ENCODE data around the gene TDRD10.

The TDRD10 gene

GRCh38 chr1:154571244-154571963, 69.4 kb downstream of the TDRD10 start:
- DNase-seq (ENCODE audit: low read depth, low spot score), result no peak
- H3K4me3 ChIP-seq (ENCODE audit: low read length), result no peak overlapping the region

GRCh38 chr1:154571964-154572288, 69.9 kb downstream of the TDRD10 start:
- DNase-seq (ENCODE audit: low read depth, low spot score), result no peak

GRCh38 chr1:154572468-154573167, 70.6 kb downstream of the TDRD10 start:
- no peak for DNase-seq (ENCODE audit: low read depth, low spot score)
- H3K4me3 ChIP-seq (ENCODE audit: low read length), result no peak overlapping the region

More at GRCh38 chr1:154571964-154572288, 69.9 kb downstream of the TDRD10 start:
- H3K4me3 ChIP-seq (ENCODE audit: low read length), result no peak overlapping the region

DNA sequence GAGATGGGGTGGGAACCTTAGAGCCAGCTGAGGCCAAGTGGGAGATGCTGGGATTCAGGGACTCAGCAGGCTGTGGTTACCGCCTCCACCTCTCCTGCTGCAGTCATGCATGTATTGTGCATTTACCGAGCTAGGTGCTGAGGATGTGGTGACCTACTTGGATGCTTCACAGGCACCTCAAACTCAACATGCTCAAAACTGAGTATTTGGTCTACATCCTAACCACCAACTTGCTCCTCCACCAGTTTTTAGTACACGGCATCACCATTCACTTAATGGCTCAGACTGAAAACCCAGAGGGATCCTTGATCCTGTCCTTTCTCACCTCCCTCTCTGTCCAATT, 71.1 kb downstream of the TDRD10 start:
- no peak for DNase-seq (ENCODE audit: low read depth, low spot score)
- no peak overlapping the region for H3K4me3 ChIP-seq (ENCODE audit: low read length)

- no peak overlapping the region for H3K4me3 ChIP-seq (ENCODE audit: low read length)
- no peak for DNase-seq (ENCODE audit: low read depth, low spot score)
These were observed 72.7 kb downstream of the TDRD10 start for GRCh38 chr1:154574716-154575115.

DNA sequence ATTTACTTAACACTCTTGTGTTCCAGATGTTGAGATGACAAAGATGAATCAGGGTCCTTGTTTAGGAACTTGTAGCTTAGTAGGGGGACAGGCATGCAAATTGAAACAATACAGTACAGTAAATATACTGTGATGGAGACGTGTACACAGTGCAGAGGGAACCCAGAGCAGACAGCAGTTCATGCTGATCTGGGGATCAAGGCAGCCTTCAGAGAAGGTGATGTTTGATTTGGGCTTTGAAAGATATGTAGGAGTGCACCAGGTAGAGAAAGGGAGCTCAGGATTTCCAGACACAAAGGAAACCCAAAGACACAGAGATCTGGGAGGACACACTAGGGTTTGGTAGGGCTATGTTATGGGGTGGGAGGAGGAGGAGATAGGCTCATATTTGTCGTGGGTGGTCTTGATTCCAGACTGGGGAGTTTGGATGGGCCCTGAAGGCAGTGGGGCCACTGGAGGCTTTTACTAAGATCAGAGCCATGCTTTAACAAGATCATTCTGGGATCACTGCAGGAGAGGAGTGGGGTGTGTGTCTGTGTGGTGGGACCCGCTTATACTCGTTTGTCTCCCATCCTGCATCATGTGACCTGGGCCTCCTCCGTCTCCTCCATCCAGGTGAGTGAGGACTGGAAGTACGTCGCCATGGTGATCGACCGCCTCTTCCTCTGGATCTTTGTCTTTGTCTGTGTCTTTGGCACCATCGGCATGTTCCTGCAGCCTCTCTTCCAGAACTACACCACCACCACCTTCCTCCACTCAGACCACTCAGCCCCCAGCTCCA, 73.3 kb downstream of the TDRD10 start:
- no peak for DNase-seq (ENCODE audit: low read depth, low spot score)
- no peak overlapping the region for H3K4me3 ChIP-seq (ENCODE audit: low read length)

DNA sequence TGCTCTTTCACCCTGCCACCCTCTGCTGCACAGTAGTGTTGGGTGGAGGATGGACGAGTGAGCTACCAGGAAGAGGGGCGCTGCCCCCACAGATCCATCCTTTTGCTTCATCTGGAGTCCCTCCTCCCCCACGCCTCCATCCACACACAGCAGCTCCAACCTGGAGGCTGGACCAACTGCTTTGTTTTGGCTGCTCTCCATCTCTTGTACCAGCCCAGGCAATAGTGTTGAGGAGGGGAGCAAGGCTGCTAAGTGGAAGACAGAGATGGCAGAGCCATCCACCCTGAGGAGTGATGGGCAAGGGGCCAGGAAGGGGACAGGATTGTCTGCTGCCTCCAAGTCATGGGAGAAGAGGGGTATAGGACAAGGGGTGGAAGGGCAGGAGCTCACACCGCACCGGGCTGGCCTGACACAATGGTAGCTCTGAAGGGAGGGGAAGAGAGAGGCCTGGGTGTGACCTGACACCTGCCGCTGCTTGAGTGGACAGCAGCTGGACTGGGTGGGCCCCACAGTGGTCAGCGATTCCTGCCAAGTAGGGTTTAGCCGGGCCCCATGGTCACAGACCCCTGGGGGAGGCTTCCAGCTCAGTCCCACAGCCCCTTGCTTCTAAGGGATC, 74.0 kb downstream of the TDRD10 start:
- no peak overlapping the region for H3K4me3 ChIP-seq (ENCODE audit: low read length)
- no peak for DNase-seq (ENCODE audit: low read depth, low spot score)

DNA sequence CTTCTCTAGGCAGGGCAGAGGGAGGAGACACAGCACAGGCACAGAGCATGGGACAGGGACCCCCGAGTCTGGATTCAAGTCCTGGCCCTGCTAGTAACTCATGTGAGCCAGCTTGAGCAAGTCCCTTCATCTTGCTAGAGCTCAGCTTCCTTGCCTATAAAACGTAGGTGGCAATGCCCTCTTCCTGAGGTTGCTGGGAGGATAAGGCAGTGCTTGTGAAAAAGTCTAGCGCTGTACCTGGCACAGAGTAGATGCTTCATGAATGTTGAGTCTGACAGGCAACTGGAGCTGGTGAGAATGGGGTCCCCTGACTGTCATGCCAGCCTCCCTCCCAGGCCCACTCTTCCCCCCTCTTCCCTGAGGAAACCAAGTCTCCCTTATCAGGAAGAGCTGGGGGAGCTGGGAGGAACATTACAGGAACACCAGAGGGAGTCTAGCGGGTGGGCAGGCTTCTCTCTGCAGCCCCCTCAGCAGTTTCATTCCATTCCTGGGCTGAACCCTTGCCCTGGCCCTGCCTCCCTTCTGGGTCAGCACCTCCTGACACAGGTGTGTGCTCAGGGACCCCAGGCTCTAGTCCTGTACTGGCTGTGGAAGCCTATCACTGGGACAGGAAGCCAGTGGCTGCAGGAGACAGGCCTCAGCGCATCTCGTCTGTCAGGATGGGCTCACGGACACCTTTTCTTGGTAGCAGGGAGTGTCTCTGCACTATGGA, 75.5 kb downstream of the TDRD10 start:
- H3K4me3 ChIP-seq (ENCODE audit: low read length), result no peak overlapping the region
- no peak for DNase-seq (ENCODE audit: low read depth, low spot score)

- DNase-seq (ENCODE audit: low read depth, low spot score), result no peak
- no peak overlapping the region for H3K4me3 ChIP-seq (ENCODE audit: low read length)
These were observed 76.0 kb downstream of the TDRD10 start for GRCh38 chr1:154578058-154578418.

- no peak overlapping the region for H3K4me3 ChIP-seq (ENCODE audit: low read length)
- DNase-seq (ENCODE audit: low read depth, low spot score), result no peak
These were observed 77.4 kb downstream of the TDRD10 start for GRCh38 chr1:154579374-154579773.

DNA sequence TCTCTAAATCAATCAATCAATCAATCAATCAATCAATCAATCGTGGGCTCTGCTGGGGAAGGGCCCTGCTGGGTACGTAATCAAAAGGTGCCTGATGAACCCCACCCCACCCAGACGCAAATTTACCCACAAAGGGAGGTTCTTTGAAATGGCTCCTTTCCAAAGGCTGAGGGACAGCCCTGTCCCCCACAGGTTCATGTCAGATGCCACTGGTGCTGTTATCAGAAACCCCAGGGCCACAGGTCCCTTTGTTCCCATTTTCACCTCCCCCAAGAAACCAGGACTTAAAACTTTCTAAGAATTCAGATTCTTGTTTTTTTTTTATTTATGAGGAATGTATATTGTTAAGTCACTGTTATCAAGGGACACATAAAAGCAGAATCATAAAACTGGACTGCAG, 79.7 kb downstream of the TDRD10 start:
- H3K4me3 ChIP-seq (ENCODE audit: low read length), result no peak overlapping the region
- no peak for DNase-seq (ENCODE audit: low read depth, low spot score)

DNA sequence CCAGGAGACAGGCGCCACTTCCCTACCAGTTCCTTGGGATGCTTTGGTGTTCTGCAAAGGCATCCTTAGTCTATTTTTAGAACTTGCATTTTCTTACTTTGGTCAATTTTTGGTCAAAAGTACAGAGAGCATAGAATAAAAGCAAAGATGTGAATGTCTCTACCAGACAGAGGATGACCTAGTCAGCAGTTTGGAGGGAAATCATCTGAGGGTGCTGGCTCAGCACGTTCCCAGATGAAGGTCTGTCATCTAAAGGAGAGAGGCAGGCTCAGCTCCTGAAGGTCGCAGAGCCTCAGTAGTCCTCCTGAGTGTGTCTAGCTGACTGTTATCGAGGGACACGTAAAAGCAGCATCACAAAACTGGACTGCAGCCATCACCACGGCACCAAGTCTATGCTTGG, 80.9 kb downstream of the TDRD10 start:
- no peak overlapping the region for H3K4me3 ChIP-seq (ENCODE audit: low read length)
- no peak for DNase-seq (ENCODE audit: low read depth, low spot score)

GRCh38 chr1:154583773-154584172, 81.8 kb downstream of the TDRD10 start:
- DNase-seq (ENCODE audit: low read depth, low spot score), result no peak
- H3K4me3 ChIP-seq (ENCODE audit: low read length), result no peak overlapping the region

DNA sequence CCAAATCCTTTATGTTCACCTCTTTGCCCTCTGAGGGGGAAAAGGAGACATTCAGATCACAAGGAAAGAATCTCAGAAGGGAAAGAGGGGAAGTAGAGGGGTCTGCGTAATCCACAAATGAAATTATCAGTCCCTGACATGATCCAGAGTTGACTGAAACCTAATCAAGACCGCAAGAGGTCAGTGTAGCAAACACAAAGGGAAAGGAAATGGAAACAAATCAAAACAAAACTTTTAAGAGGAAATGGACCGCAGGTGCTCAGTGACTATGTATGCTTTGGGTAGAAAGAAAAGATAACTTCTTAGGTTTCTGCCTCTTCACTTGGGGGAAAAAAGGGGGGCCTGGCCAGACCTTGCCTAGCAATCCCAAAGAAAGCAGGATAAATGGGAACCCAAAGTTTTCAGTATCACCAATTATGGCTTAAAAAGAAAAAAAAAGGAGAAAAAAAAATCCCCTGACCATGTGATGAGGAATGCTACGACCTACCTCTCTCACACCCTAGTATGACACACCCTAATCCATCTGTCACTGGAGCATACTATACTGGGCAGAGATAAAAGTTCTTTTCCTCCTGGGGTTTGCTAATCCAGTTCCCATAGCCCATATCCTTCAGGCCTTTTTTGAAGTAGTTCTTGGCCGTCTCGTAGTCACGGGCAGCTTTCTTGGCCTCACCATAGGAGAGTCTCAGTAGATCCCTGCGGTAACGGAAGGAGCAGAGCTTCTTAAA, 82.4 kb downstream of the TDRD10 start:
- DNase-seq (ENCODE audit: low read depth, low spot score), result no peak
- H3K4me3 ChIP-seq (ENCODE audit: low read length), result no peak overlapping the region

GRCh38 chr1:154586231-154586630, 84.2 kb downstream of the TDRD10 start:
- no peak overlapping the region for H3K4me3 ChIP-seq (ENCODE audit: low read length)
- no peak for DNase-seq (ENCODE audit: low read depth, low spot score)

GRCh38 chr1:154586641-154587040, 84.6 kb downstream of the TDRD10 start:
- H3K4me3 ChIP-seq (ENCODE audit: low read length), result no peak overlapping the region
- no peak for DNase-seq (ENCODE audit: low read depth, low spot score)

- no peak for DNase-seq (ENCODE audit: low read depth, low spot score)
These were observed 87.8 kb downstream of the TDRD10 start for GRCh38 chr1:154589780-154590179.

GRCh38 chr1:154590756-154591155, 88.7 kb downstream of the TDRD10 start:
- DNase-seq (ENCODE audit: low read depth, low spot score), result no peak
- no peak overlapping the region for H3K4me3 ChIP-seq (ENCODE audit: low read length)

More at GRCh38 chr1:154589780-154590179, 87.8 kb downstream of the TDRD10 start:
- no peak overlapping the region for H3K4me3 ChIP-seq (ENCODE audit: low read length)

- no peak overlapping the region for H3K4me3 ChIP-seq (ENCODE audit: low read length)
- no peak for DNase-seq (ENCODE audit: low read depth, low spot score)
These were observed 89.2 kb downstream of the TDRD10 start for GRCh38 chr1:154591206-154591605.

Data from Jurkat, Clone E6-1 (cell line).